Vagina (tissue), 2 donors: ENCODE measurements around the gene NDUFS7.

Experiments
- CTCF ChIP-seq, 3 experiments: fragments of 450-650 bp in 2 of 3; fragments of 200-600 bp in 1 of 3; sonication (generic) in 1 of 3; IDR thresholded peaks; one replicate each; pipeline ENCODE4 v1.5.1; 2017 to 2019; ENCODE audit warnings: antibody characterized with exemption in 3 of 3, mild to moderate bottlenecking in 2 of 3, moderate library complexity in 2 of 3
- POLR2A ChIP-seq, 2 donors: fragments of 450-650 bp; IDR thresholded peaks; one replicate each; pipeline ENCODE4 v1.6.1; 2017; ENCODE audit warnings: antibody characterized with exemption in 2 of 2, mild to moderate bottlenecking in 2 of 2, moderate library complexity in 2 of 2
- POLR2AphosphoS5 ChIP-seq, 2 donors: sonication (generic); formaldehyde crosslinking; IDR thresholded peaks; one replicate each; pipeline ENCODE4 v1.9.0; 2017; ENCODE audit warnings: antibody characterized with exemption in 2 of 2, mild to moderate bottlenecking in 2 of 2, low read depth in 1 of 2; ENCODE audit not compliant: insufficient read depth in 1 of 2

DNA sequence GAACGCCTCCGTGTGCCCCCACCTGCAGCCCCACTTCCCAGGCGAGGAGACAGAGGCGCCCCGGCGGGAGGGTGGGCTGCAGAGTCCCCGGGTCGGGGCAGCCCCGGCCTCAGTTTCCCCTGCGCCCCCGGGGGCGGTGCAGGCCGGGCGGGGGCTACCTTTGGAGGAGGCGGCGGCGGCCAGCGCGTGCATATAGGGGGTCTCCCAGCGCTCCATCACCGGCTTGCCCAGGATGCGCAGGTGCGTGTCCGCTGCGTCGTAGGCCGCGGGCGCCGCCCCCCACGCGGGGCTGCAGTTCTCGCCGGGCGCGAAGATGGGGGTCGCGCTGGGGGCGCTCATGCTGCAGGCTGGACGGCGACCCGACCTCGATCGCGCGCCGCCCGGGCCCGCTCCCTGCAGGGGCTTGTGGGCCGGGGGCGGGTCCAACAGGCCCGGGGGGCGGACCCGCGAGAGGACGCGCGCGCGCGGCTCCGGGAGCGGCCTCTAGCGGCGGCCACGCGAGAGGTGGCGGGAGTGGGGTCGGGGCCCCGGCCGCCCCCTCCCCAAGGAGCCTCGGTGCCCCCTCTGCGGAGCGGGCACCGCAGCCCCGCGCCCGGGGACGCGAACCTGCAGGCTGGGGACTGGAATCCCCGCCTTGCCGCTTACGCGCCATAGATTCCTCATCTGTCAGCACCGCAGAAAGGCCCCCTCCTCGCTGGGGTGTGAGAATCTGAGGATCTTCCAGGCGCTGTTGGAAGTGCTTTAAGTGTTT is 17.6 kb downstream of the NDUFS7 start, which contains the start of gene GAMT:
- TF ChIP-seq POLR2A (IDR thresholded peaks at IDR 0.05), result no peak
- TF ChIP-seq CTCF (IDR thresholded peaks at IDR 0.05), result peak in 2 of 3 experiments; percentile 20 to 51
- no peak for TF ChIP-seq POLR2AphosphoS5 (IDR thresholded peaks at IDR 0.05; ENCODE audit: insufficient read depth in 1 of 2, low read depth in 1 of 2)
